K562 (cell line): ENCODE results near the gene PPP1R14C. TPM values are rescaled to one million over a fixed set of nuclear protein-coding genes. Genes with fewer than 3 reads are reported as not detected.
A peak's percentile ranks its signal among the peaks of the same experiment; 100 is the strongest.

Source experiments
- BRD9 ChIP-seq: fragments of 450-650 bp; IDR thresholded peaks from 2 replicates; pipeline ENCODE4 v1.6.1; 2018; ENCODE audit warnings: low read depth; ENCODE audit not compliant: partially characterized antibody
- CTBP1 ChIP-seq: fragments of 450-650 bp; IDR thresholded peaks from 2 replicates; pipeline ENCODE4 v1.6.1; 2016; ENCODE audit warnings: borderline replicate concordance
- E2F8 ChIP-seq: fragments of 450-650 bp; IDR thresholded peaks from 2 replicates; pipeline ENCODE4 v1.7.1; 2018; ENCODE audit warnings: mild to moderate bottlenecking, low read depth; ENCODE audit not compliant: partially characterized antibody
- ELF2 ChIP-seq: fragments of 250-450 bp; sonication (Bioruptor Pico); IDR thresholded peaks from 2 replicates; pipeline ENCODE4 v1.5.0; 2021; ENCODE audit warnings: mild to moderate bottlenecking
- ETV5 ChIP-seq: sonication (generic); formaldehyde crosslinking; IDR thresholded peaks from 2 replicates; pipeline ENCODE4 v1.4.0; 2020; ENCODE audit warnings: low read depth, mild to moderate bottlenecking, missing genetic modification reagents
- HLTF ChIP-seq: fragments of 450-650 bp; IDR thresholded peaks from 2 replicates; pipeline ENCODE4 v1.6.1; 2016
- MBD1 ChIP-seq: fragments of 250-450 bp; sonication (Bioruptor Pico); IDR thresholded peaks from 2 replicates; pipeline ENCODE4 v1.8.0; 2022; ENCODE audit warnings: inconsistent platforms
- NBN ChIP-seq: fragments of 450-650 bp; IDR thresholded peaks from 2 replicates; pipeline ENCODE4 v1.6.1; 2016; ENCODE audit warnings: low read depth, mild to moderate bottlenecking
- NR1H2 ChIP-seq: sonication (generic); formaldehyde crosslinking; IDR thresholded peaks from 2 replicates; pipeline ENCODE4 v1.4.0; 2020; ENCODE audit warnings: mild to moderate bottlenecking, missing genetic modification reagents
- NR2C1 ChIP-seq, 2 experiments: fragments of 450-650 bp; IDR thresholded peaks; 2 replicates each; pipeline ENCODE4 v1.6.1; 2017; ENCODE audit warnings: mild to moderate bottlenecking in 2 of 2, antibody characterized with exemption in 1 of 2, inconsistent platforms in 1 of 2, missing compliant biosample characterization in 1 of 2, missing genetic modification characterization in 1 of 2
- RBBP5 ChIP-seq: fragments of 200-600 bp; sonication (generic); IDR thresholded peaks from 2 replicates; pipeline ENCODE4 v1.6.1; 2012; ENCODE audit warnings: borderline replicate concordance, mild to moderate bottlenecking, low read length, control low read depth, inconsistent platforms; ENCODE audit not compliant: insufficient read depth, poor library complexity, severe bottlenecking
- SMAD4 ChIP-seq: fragments of 250-450 bp; sonication (Bioruptor Pico); conservative IDR thresholded peaks from 2 replicates; pipeline ENCODE4 v1.8.0; 2021; ENCODE audit warnings: inconsistent platforms, mild to moderate bottlenecking, moderate library complexity
- SRF ChIP-seq, 2 experiments: fragments of 250-450, 450-650 bp in 1 of 2; sonication (Bioruptor Pico) in 1 of 2; sonication (generic) in 1 of 2; formaldehyde crosslinking; IDR thresholded peaks; 2 replicates each; pipeline versions ENCODE4 v1.5.0 to v1.5.1; 2020 to 2022; ENCODE audit warnings: mild to moderate bottlenecking in 1 of 2, missing genetic modification reagents in 1 of 2
- STAT6 ChIP-seq: sonication (generic); formaldehyde crosslinking; IDR thresholded peaks from 2 replicates; pipeline ENCODE4 v1.8.1; 2023; ENCODE audit warnings: mild to moderate bottlenecking, missing genetic modification reagents
- YBX1 ChIP-seq: fragments of 450-650 bp; IDR thresholded peaks from 2 replicates; pipeline ENCODE4 v1.7.1; 2016; ENCODE audit warnings: mild to moderate bottlenecking
- ZEB2 ChIP-seq: fragments of 450-650 bp; IDR thresholded peaks from 2 replicates; pipeline ENCODE4 v1.6.1; 2016
- ZNF408 ChIP-seq: fragments of 250-450 bp; sonication (Bioruptor Pico); IDR thresholded peaks from 2 replicates; pipeline ENCODE4 v1.4.0; 2020; ENCODE audit warnings: low read depth, mild to moderate bottlenecking, moderate library complexity
- ZNF57 ChIP-seq: fragments of 450-650 bp; formaldehyde crosslinking; IDR thresholded peaks from 2 replicates; pipeline ENCODE4 v1.4.0; 2020; ENCODE audit warnings: mild to moderate bottlenecking, moderate library complexity
- ZNF644 ChIP-seq: fragments of 200-800 bp; sonication (Bioruptor generic); IDR thresholded peaks from 2 replicates; pipeline ENCODE4 v1.6.1; 2016; ENCODE audit warnings: low read depth, missing genetic modification characterization, missing compliant biosample characterization
- ZNF668 ChIP-seq: fragments of 250-450 bp; sonication (Bioruptor Pico); IDR thresholded peaks from 2 replicates; pipeline ENCODE4 v1.8.0; 2022; ENCODE audit warnings: mild to moderate bottlenecking, inconsistent platforms
- polyA plus RNA-seq, 8 experiments: library from polyadenylated mRNA; depleted of rRNA in 4 of 8; stranded (reverse) in 5 of 8; unstranded in 3 of 8; fragments of >200 nt; fragmentation: Nextera tagmentation in 2 of 8; fragmentation: Illumina TruSeq in 1 of 8; extraction: Ambion mirVana in 2 of 8; extraction: Trizol in 1 of 8; gene quantifications; 2 replicates each; pipeline versions ENCODE4 v1.2.1 to v1.2.3, GENCODE V29; 2011 to 2014; ENCODE audit warnings: inconsistent platforms in 1 of 8, missing spikeins in 1 of 8
- total RNA-seq, 7 experiments: library from RNA; depleted of rRNA in 6 of 7; stranded (reverse); fragments of >200 nt in 6 of 7; fragmentation: Illumina TruSeq in 2 of 7; extraction: Trizol in 2 of 7; gene quantifications; 2 replicates each; pipeline versions ENCODE4 v1.2.1 to v1.2.3, GENCODE V29; 2011 to 2021; ENCODE audit warnings: low replicate concordance in 1 of 7
- TF ChIP-seq, protein P1 (sequence below): fragments of 450-650 bp; formaldehyde crosslinking; IDR thresholded peaks from 2 replicates; pipeline ENCODE4 v1.4.0; 2022; ENCODE audit warnings: mild to moderate bottlenecking, moderate library complexity

PPP1R14C gene
- total and polyA plus RNA-seq, 9 of the 15 experiments (the other 6 are each of a cell fraction or from before 2014, with no cell fraction given): 4.5 to 16.6 (median 11.9) TPM

GRCh38 chr6:150142670-150143515, at the start of gene PPP1R14C (continued):
- TF ChIP-seq NBN (no peak), BRD9 (no peak), SMAD4 (CRISPR knock-in tag) (no peak), ETV5 (CRISPR knock-in tag) (no peak), ZNF408 (CRISPR knock-in tag) (no peak), YBX1 (no peak), ZEB2 (no peak), ZNF668 (CRISPR knock-in tag) (no peak), ZNF644 (no peak), MBD1 (no peak), ZNF57 (no peak), NR1H2 (CRISPR knock-in tag) (no peak), ELF2 (no peak), HLTF (no peak), SRF (CRISPR knock-in tag; IDR thresholded peaks at IDR 0.05) (no peak), E2F8 (no peak), RBBP5 (peak; percentile 71), STAT6 (CRISPR knock-in tag) (no peak), NR2C1 (IDR thresholded peaks at IDR 0.05) (no peak), NR2C1 (tag; IDR thresholded peaks at IDR 0.05) (no peak), CTBP1 (peak; percentile 64)
- TF ChIP-seq, protein P1, sequence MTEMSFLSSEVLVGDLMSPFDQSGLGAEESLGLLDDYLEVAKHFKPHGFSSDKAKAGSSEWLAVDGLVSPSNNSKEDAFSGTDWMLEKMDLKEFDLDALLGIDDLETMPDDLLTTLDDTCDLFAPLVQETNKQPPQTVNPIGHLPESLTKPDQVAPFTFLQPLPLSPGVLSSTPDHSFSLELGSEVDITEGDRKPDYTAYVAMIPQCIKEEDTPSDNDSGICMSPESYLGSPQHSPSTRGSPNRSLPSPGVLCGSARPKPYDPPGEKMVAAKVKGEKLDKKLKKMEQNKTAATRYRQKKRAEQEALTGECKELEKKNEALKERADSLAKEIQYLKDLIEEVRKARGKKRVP: no peak
